B cell (primary cell): ENCODE data around the gene LYPD5.

Experiments used
- CTCF ChIP-seq: fragments of 200-600 bp; IDR thresholded peaks from one replicate; pipeline ENCODE4 v1.8.0; 2022; ENCODE audit warnings: antibody characterized with exemption, mild to moderate bottlenecking
- EZH2 ChIP-seq: IDR thresholded peaks from 2 replicates; pipeline ENCODE4 v1.6.1; 2012; ENCODE audit warnings: borderline replicate concordance, low read depth, mild to moderate bottlenecking, moderate library complexity, low read length; ENCODE audit not compliant: insufficient read depth, poor library complexity, severe bottlenecking

GRCh38 chr19:43807651-43808050, 5.4 kb upstream of the LYPD5 start:
- no peak for TF ChIP-seq EZH2
- TF ChIP-seq CTCF: no peak
